ENCODE data around the gene DYNLT5.
"Not testable (repeated sequence)": the region's sequence is repeated elsewhere in the genome, so short reads cannot be mapped to it uniquely, and the experiment has no call there.

The DYNLT5 gene

DNA sequence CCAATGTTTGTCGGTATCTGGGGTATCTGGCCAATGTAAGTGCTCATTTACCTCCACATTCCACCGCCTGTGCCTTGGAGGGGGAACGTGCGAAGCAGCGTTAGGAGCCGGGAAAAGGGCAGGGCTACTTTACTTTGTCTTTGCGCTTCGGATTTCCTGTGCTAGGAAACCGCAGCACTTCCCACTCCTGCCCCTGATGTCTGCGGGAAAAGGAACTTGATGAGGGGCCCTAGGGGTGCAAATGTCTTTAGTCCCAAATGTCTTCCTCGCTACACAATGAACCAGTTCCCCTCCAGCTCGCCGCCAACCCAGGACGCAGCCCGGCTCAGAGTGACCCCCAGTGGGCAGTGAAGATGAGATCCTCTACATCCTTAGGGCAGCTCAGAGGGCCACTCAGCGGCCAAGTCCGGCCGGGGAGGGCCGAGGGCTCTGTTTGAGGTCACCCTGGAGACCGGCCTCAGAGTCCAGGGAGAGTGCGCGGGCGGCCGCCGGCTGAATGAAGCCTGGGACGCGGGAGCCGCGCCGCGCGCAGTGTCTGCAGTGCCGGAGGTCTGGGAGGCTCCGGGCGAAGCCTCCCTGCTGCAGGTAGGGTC is at the start of gene DYNLT5:
Gene DYNLT5 (plus strand): TSS at position 460 of the 593 bp plus-strand sequence. CDS start 2,200 bp downstream, outside the sequence.
- no peak for DNase-seq (ENCODE audit: low read depth)

DNA sequence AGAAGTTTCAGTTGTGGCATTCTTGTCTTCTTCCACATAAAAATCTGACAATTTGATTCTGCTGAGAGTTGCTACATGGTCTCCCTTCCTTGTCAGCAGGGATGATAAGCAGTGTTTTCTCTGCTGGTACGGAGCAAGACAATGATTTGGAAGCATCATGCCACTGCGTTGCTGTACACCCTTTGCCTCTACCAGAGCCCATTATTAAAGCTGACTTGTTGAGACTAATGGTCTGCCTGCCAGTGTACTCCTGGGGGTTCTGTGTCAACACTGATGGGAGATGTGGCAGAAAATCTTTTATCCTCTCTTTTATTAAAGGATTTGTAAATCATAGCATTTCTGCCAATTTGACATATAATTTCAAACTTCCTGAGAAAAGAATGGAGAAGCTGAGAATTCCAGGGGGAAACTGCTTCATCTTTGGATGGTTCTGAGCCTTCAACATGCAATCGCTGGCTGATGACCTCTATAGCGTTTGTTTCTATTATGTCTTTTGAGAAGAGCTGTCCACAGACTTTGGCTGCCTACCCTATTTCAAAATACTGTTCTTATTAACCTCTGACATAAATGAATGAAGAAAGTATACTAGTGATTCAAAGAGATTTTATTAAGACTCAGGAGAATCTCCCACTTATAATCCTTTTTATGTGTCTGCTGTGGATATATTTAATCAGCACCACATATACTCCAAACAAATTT is 47.9 kb upstream of the DYNLT5 start:
- no peak for DNase-seq (ENCODE audit: low read depth)

- DNase-seq (ENCODE audit: low read depth): no peak
Measured at GRCh38 chr1:66705110-66705509, 47.1 kb upstream of the DYNLT5 start.

DNA sequence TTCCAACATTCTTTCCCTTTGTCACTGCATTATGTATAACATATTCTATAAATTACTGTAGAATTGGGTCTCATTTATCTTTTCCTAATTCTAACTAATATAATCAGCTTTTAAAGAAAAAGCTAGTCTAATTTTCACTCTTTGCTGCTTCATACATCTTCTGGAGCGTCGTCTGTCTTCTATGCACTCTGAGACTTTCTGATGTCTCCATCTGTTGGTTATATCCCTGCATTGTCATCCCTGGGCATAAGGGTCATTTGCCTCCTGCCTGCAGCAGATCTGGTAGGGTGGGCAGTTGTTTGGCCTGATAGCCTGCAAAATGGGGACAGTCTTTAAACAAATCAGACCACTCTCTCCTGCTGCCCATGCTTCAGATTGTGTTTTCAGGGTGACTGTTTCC is 40.8 kb upstream of the DYNLT5 start:
- DNase-seq (ENCODE audit: low read depth): no peak

DNA sequence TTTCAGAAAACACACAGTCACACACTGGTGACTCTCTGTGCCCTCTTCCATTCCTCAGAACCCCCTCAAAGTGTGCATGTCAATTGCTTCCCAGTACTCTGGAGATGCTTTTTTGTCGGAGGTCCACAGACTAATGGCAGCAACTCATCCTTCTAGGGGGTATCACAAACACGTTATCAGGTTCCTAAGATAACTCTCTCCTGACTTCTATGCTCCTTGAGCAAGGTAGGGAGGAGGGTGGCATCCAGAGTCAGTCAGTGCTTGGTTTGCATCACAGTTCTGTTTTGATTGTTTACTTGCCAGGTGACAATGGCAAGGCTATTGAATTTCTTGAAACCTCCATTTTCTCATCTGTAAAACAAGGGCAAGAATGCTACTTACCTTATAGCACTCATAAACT is 39.4 kb upstream of the DYNLT5 start:
- DNase-seq (ENCODE audit: low read depth): no peak

DNA sequence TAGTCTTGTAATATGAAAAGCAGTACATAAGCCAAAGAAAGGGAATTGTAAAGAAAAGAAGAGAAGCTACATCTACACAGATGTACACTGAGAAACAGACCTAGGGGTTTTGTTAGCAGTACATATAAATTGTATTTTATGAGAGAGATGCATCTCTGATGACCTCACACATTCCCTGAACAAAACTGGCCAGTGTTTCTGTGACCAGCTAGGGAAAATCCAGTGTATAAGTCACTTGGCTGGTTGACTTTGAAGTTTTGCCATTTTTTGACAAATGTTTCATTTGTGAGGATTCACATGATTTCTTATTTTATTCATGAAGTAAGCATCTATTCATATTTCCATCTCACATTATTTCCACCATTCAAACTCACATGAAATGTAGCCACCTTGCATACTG is 28.3 kb upstream of the DYNLT5 start:
- DNase-seq (ENCODE audit: low read depth): no peak

DNA sequence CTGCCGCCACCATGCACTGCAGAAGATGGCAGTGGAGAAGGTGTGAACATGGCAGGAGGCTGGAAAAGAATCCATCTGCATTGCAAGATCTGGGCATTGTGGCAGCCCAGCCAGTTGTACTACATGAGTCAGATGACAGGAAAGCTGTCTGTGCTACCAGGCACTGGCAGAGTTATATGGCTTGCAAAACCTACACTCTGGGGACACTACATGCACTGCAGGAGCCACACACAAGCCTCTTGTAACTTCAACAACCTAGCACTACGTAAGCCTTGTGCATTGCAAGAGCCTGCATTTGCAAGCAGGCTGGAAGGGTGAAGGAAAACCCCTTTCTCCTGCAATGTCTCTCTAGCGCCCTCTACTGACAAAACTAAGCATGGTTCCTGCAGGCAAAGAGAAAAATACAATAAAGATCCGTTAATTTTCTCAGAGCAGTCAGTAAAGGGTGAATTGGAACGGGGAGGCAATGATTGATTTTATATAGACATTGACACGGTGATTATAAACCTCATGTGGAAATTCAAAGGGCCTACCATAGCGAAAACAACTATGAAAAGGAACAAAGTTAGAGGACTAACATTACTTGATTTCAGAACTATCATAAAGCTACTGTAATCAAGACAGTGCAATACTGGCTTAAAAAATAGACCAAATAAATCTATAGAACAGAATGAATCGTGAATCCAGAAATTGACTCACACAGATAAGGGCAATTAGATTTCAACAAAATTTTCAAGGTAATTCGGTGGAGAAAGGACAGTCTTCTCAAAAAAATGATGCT is 26.2 kb upstream of the DYNLT5 start:
- DNase-seq (ENCODE audit: low read depth): no peak

DNA sequence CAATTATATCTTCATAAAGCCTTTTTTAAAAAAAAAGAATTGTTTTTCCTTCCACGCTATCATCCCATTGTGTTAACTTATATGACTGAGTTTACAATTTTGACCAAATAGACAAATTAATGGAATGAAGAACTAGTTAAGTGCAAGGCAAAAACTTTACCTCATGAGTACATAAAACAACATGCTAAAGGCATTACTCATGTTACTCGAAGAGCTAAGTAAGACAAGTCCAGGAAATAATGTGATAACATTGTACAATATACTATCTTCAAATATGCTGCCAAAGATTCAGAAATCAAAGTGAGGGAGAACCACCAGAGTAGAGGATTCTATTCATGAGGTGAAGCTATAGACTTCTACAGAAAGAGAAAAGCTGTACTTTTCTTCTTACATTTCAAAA is 24.2 kb upstream of the DYNLT5 start:
- no peak for DNase-seq (ENCODE audit: low read depth)

GRCh38 chr1:66728716-66729115 is 23.5 kb upstream of the DYNLT5 start:
- DNase-seq (ENCODE audit: low read depth): not testable (repeated sequence)

- DNase-seq (ENCODE audit: low read depth): no peak
Measured at GRCh38 chr1:66729119-66729518, 23.1 kb upstream of the DYNLT5 start.

GRCh38 chr1:66729523-66729922 is 22.7 kb upstream of the DYNLT5 start:
- no peak for DNase-seq (ENCODE audit: low read depth)

DNA sequence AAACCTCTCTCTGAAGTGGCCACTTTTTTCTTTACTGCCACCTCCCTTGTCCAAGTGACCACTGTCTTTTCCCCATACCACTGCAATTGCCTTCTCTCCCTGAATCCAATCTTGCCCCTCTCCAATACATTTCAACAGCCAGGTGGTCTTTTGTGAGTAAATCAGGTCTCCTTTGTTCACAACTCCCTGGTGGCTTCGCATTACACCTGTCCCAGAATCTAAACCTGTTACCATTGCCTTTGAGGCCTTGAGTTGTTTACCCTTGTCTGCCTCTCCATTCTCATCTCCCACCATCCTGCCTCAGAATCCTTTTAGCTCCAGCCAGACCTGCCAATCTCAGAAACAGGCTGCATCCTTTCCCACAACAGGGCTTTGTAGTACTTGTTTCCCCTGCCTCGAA is 21.8 kb upstream of the DYNLT5 start:
- no peak for DNase-seq (ENCODE audit: low read depth)

DNA sequence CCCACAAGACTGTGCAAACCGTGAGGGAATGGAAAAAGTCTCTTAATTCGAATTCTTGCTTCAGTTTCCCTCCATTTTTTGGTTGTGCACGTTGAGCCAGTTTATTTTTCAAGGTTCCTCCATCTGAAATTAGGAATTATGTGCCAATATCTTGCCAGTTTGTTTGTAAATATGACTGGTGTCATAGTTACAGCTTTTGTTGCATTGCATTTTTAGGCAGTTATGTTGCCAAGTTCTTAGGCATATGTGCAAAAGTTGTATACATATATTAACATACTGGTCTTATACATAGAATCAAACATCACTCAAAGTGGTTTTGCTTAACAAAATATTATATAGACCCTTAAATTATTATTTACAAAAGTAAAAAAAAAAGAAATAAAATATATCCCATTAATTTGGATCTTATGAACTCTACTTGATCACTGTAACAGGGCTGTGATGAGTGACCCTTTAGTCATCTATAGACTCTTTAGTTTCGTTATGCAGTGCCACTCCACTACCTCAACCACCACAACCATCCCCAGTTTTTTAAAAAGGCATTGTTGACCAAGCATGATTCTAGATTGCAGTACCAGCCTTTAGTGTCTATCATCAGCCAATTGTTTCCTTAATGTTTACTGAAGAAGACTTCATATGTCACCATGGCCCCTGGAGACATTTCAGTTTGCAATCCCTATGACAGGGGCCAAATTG is 20.9 kb upstream of the DYNLT5 start:
- DNase-seq (ENCODE audit: low read depth): no peak

- no peak for DNase-seq (ENCODE audit: low read depth)
Measured at GRCh38 chr1:66732407-66733166, 19.7 kb upstream of the DYNLT5 start.

GRCh38 chr1:66733348-66734017 is 18.8 kb upstream of the DYNLT5 start:
- no peak for DNase-seq (ENCODE audit: low read depth)

DNA sequence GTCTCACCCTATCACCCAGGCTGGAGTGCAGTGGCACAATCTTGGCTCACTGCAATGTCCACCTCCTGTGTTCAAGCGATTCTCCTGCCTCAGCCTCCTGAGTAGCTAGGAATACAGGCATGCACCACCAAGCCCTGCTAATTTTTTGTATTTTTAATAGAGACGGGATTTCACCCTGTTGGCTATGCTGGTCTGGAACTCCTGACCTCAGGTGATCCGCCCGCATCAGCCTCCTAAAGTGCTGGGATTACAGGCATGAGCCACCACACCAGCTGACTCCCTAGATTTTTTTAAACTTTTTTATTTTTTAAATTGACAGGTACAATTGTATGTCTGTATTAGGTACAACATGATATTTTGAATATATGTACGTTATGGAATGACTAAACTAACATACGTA is 17.7 kb upstream of the DYNLT5 start:
- DNase-seq (ENCODE audit: low read depth): not testable (repeated sequence)

DNA sequence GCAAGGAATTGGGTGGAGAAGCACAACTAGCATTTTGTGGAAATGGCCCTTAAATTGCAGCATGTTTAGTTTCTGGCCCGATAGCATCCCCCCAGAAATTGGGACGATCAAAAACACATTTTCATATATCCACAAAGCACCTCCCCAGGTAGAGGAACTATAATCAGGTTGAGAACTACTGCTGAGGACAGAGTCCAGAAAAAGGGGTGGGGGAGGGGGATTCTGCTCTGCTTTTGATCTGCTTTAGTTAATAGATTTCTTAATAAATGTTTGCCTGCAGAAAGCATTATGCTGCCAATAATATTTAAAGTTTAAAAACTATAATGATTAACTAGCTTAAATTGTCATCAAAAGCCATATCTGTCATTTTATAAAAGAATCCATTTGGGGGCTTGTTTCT is 14.4 kb upstream of the DYNLT5 start:
- no peak for DNase-seq (ENCODE audit: low read depth)

DNA sequence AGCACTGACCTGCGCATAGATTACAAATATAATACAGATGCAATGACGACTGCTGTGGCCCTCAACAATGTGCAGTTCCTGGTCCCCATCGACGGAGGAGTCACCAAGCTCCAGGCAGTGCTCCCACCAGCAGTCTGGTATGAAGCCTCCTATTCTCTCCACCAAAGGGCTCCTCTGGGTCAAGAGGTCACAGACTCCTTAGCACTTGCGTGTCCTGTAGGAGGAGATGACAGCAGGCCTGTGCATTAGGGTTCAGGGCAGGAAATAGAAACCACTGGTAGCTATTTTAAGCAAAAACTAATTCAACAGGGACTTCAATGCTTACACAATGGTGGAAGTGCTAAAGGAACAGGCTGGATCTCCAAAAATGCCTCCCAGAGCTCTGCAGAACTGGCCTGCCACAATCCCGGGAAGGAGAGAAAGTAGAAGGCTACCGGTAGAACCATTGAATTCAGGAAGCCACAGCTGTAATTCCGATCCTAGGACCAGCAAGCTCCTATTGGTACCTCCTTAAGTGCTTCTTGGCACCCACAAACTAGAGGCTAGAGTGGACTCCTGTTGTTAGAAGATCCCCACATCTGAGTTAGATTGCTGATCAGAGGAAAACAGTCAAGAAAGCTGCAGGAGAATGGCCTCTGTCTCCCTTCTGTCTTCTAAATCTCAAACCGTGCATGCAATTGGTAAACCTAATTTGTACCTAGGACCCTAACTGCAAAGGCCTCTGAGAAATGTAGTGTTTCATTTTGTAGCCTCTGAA is 12.7 kb upstream of the DYNLT5 start:
- DNase-seq (ENCODE audit: low read depth): no peak

DNA sequence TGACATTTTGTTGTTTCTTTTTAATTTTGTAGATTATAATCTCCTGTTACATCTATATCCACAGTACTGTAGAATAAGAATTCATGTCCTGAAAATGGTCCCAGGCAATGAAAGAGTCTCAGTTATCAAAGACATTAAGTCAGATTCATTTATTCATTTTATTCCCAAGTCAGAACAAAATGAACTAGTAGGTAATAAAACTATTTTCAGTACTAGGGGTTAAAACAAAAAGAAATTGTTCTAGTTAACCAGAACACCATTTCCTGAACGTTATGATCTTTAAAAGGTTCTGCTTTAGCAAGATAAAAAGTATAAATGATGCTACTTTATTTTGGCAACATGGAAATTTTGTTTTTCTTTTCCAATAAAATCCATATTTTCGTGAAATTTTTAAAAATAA is 6.8 kb upstream of the DYNLT5 start:
- DNase-seq (ENCODE audit: low read depth): no peak

DNA sequence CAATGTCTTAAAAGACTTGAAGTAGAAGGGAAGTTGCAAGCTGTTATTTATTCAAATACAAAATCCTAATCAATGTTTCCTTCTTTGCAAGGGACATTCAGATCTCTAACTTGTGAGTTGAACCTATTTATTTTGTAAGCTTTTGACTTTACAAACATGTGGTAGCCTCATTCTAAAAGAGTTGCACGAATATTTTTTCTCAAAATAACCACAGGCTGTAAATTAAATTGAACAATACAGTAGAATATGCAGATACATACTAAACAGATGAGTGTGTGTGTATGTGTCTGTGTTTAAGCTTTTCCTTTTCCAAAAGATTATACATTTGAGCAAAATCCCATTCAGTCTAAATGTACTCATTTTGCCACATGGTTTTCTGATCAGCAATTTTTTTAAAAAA is 4.8 kb upstream of the DYNLT5 start:
- DNase-seq (ENCODE audit: low read depth): no peak

GRCh38 chr1:66750577-66750976 is 1.7 kb upstream of the DYNLT5 start:
- no peak for DNase-seq (ENCODE audit: low read depth)

All from activated T-helper 1 cell treated with Interleukin-2 at 50 U/mL for 16 hours (primary cell).